Endothelial cell of umbilical vein (primary cell): Measurements from ENCODE around the gene GALNT17. TPM values are rescaled to one million over a fixed set of nuclear protein-coding genes. Genes with fewer than 3 reads are reported as not detected.

Source experiments
- BruUV-seq: library from RNA; stranded (reverse); fragments of 400-500 nt; replicated peaks from 2 replicates; lab custom pipeline; 2021; lab: Mats Ljungman, UMichigan
- CTCF ChIA-PET: fragments of 300-600, 350-600 bp; sonication (Branson Sonifier 250); formaldehyde crosslinking; loops from one replicate; lab custom pipeline; 2021; ENCODE audit warnings: antibody characterized with exemption, inconsistent platforms; lab: Charles Lee
- POLR2A ChIA-PET: fragments of 300-600, 350-600 bp; sonication (Branson Sonifier 250); formaldehyde crosslinking; loops from one replicate; lab custom pipeline; 2021; ENCODE audit warnings: antibody characterized with exemption, inconsistent platforms; lab: Charles Lee
- DNase-seq: peaks from one replicate; pipeline ENCODE4 v3.0.0-alpha.2; 2011; ENCODE audit warnings: low read depth, low spot score
- FAIRE-seq: peaks from 2 replicates; lab custom pipeline; 2011; peaks lifted over from hg19 to GRCh38; lab: Jason Lieb, UNC
- H2AFZ ChIP-seq: 2 replicates; pipeline ENCODE4 v1.6.0; 2012; ENCODE audit warnings: low read depth, low read length, control low read depth, inconsistent platforms
- H3K27ac ChIP-seq: 2 replicates; pipeline ENCODE4 v1.5.1; 2011; ENCODE audit warnings: low read depth, mild to moderate bottlenecking, control low read depth, low read length, moderate library complexity; ENCODE audit not compliant: insufficient read depth
- H3K27me3 ChIP-seq, 2 experiments: 2 replicates each; pipeline versions ENCODE4 v1.6.0 to v1.6.1; 2011; ENCODE audit warnings: low read length in 2 of 2, mixed read lengths in 1 of 2; ENCODE audit not compliant: control insufficient read depth in 2 of 2, insufficient read depth in 2 of 2
- H3K36me3 ChIP-seq, 2 experiments: 2 replicates in 1 of 2; 3 replicates in 1 of 2; pipeline ENCODE4 v1.5.1; 2011; ENCODE audit warnings: low read length in 2 of 2, mild to moderate bottlenecking in 1 of 2, moderate library complexity in 1 of 2; ENCODE audit not compliant: control insufficient read depth in 2 of 2, insufficient read depth in 2 of 2; ENCODE audit errors: extremely low read depth in 1 of 2
- H3K4me1 ChIP-seq: 3 replicates; pipeline ENCODE4 v1.5.1; 2011; ENCODE audit warnings: mild to moderate bottlenecking, low read length; ENCODE audit not compliant: control insufficient read depth, insufficient read depth; ENCODE audit errors: extremely low read depth
- H3K4me2 ChIP-seq: 2 replicates; pipeline ENCODE4 v1.6.1; 2011; ENCODE audit warnings: low read length, control low read depth, mixed read lengths; ENCODE audit not compliant: insufficient read depth
- H3K4me3 ChIP-seq, 3 experiments: fragments of 200-600 bp in 1 of 3; sonication (generic), shearing (Covaris generic) in 1 of 3; replicated peaks in 1 of 3; 2 replicates each; pipeline ENCODE4 v1.5.1; 2011 to 2016; ENCODE audit warnings: control low read depth in 3 of 3, low read length in 3 of 3, mild to moderate bottlenecking in 2 of 3, inconsistent platforms in 1 of 3, low read depth in 1 of 3, moderate library complexity in 1 of 3; ENCODE audit not compliant: insufficient read depth in 1 of 3
- H3K79me2 ChIP-seq: 2 replicates; pipeline ENCODE4 v1.6.0; 2012; ENCODE audit warnings: low read length, inconsistent platforms; ENCODE audit not compliant: control insufficient read depth, insufficient read depth
- H3K9ac ChIP-seq: replicated peaks from 2 replicates; pipeline ENCODE3; 2011; ENCODE audit warnings: low read length, control low read depth; ENCODE audit not compliant: insufficient read depth; ENCODE audit errors: extremely low read depth
- H3K9me1 ChIP-seq: replicated peaks from 3 replicates; pipeline ENCODE4 v1.6.0; 2011; ENCODE audit warnings: mild to moderate bottlenecking, low read length; ENCODE audit not compliant: control insufficient read depth, insufficient read depth; ENCODE audit errors: extremely low read depth
- H3K9me3 ChIP-seq: replicated peaks from 2 replicates; pipeline ENCODE4 v1.5.1; 2012; ENCODE audit warnings: low read length, inconsistent platforms; ENCODE audit not compliant: control insufficient read depth, insufficient read depth
- H4K20me1 ChIP-seq: replicated peaks from 2 replicates; pipeline ENCODE3; 2011; ENCODE audit warnings: mild to moderate bottlenecking, low read length; ENCODE audit not compliant: control insufficient read depth, insufficient read depth; ENCODE audit errors: extremely low read depth
- EZH2 ChIP-seq: IDR thresholded peaks from 2 replicates; pipeline ENCODE4 v1.6.1; 2012; ENCODE audit warnings: borderline replicate concordance, low read depth, mild to moderate bottlenecking, moderate library complexity, low read length, inconsistent platforms; ENCODE audit not compliant: severe bottlenecking
- FOS ChIP-seq: IDR thresholded peaks from 2 replicates; pipeline ENCODE4 v1.6.1; 2011; ENCODE audit warnings: mild to moderate bottlenecking, low read length, moderate library complexity, borderline replicate concordance; ENCODE audit not compliant: insufficient read depth
- GATA2 ChIP-seq: IDR thresholded peaks from 2 replicates; pipeline ENCODE4 v1.7.0; 2011; ENCODE audit warnings: low read depth, mild to moderate bottlenecking, moderate library complexity, mixed read lengths, low read length; ENCODE audit not compliant: insufficient read length, insufficient read depth
- JUN ChIP-seq: IDR thresholded peaks from 2 replicates; pipeline ENCODE4 v1.6.1; 2011; ENCODE audit warnings: borderline replicate concordance, low read depth; ENCODE audit not compliant: insufficient read length, insufficient read depth
- MAX ChIP-seq: IDR thresholded peaks from 2 replicates; pipeline ENCODE4 v1.6.1; 2011; ENCODE audit not compliant: insufficient read depth, insufficient read length
- MYC ChIP-seq: IDR thresholded peaks from one replicate; pipeline ENCODE4 v1.6.1; 2011; ENCODE audit warnings: mild to moderate bottlenecking, low read depth, low read length
- POLR2A ChIP-seq: IDR thresholded peaks from 2 replicates; pipeline ENCODE4 v1.6.1; 2012; ENCODE audit warnings: low read depth, mild to moderate bottlenecking, control low read depth, low read length
- POLR2AphosphoS5 ChIP-seq: IDR thresholded peaks from 2 replicates; pipeline ENCODE4 v1.6.1; 2012; ENCODE audit warnings: low read depth, mild to moderate bottlenecking, control low read depth, low read length, moderate library complexity; ENCODE audit not compliant: insufficient read depth
- dilution Hi-C: fragments of 300-500 bp; cut with MboI; formaldehyde crosslinking; loops from one replicate; pipeline ENCODE4 v1.15.0; 2019; ENCODE audit warnings: low sequenced_read_pairs; ENCODE audit not compliant: extremely low pct_ligation_motif_present
- intact Hi-C: fragments of 100-400 bp; cut with micrococcal nuclease; formaldehyde crosslinking; loops from one replicate; pipeline ENCODE4 v1.10.0; 2022
- polyA plus RNA-seq, 4 experiments: library from polyadenylated mRNA; depleted of rRNA in 3 of 4; stranded (reverse) in 3 of 4; unstranded in 1 of 4; fragments of >200 nt; gene quantifications; 2 replicates each; pipeline versions ENCODE4 v1.2.1 to v1.2.3, GENCODE V29; 2011 to 2012; ENCODE audit warnings: missing spikeins in 1 of 4
- total RNA-seq: library from RNA; stranded (reverse); gene quantifications from 2 replicates; pipeline ENCODE4 v1.2.3, GENCODE V29; 2021
- TF ChIP-seq, protein P1 (sequence below), 2 donors: IDR thresholded peaks; 1 replicate in 1 of 2; 2 replicates in 1 of 2; pipeline ENCODE4 v1.5.1; 2011; ENCODE audit warnings: low read length in 2 of 2, mild to moderate bottlenecking in 2 of 2, moderate library complexity in 2 of 2, control low read depth in 1 of 2, inconsistent platforms in 1 of 2, low read depth in 1 of 2; ENCODE audit not compliant: insufficient read depth in 1 of 2; ENCODE audit errors: extremely low read depth in 1 of 2

Gene GALNT17
- total and polyA plus RNA-seq, 2 donors (not counting 3 experiments of a cell fraction or from before 2014, with no cell fraction given) = not detected

GRCh38 chr7:71479231-71479630, 347.3 kb downstream of the GALNT17 start:
- H3K36me3 ChIP-seq = no peaks in the 10 kb centered on the region
- no peaks in the 10 kb centered on the region for H3K27me3 ChIP-seq
- no peak overlapping the region for H3K4me2 ChIP-seq
- H3K9ac ChIP-seq = no peak overlapping the region
- POLR2A ChIA-PET = no interaction called here
- H4K20me1 ChIP-seq = no peaks in the 10 kb centered on the region
- no peaks in the 10 kb centered on the region for H3K79me2 ChIP-seq
- H2AFZ ChIP-seq = no peak overlapping the region
- H3K9me3 ChIP-seq = peaks cover 4% of the 10 kb centered on the region
- TF ChIP-seq MYC (no peak), POLR2AphosphoS5 (no peak), GATA2 (no peak), FOS (no peak), EZH2 (no peak), POLR2A (no peak), MAX (no peak)
- H3K4me1 ChIP-seq = no peaks in the 10 kb centered on the region
- intact Hi-C loops (no loop called here), dilution Hi-C loops (no loop called here)
- CTCF ChIA-PET = no interaction called here
- H3K9me1 ChIP-seq = no peaks in the 10 kb centered on the region
- no peak for DNase-seq
- no peak overlapping the region for H3K27ac ChIP-seq
- no TSS peak for BruUV-seq
- no peak overlapping the region for H3K4me3 ChIP-seq
- FAIRE-seq = no peak

GRCh38 chr7:71480791-71481190, 348.8 kb downstream of the GALNT17 start:
- FAIRE-seq (no peak), DNase-seq (no peak)
- H3K4me1 ChIP-seq = no peaks in the 10 kb centered on the region
- H3K27me3 ChIP-seq = no peaks in the 10 kb centered on the region
- no peak overlapping the region for H2AFZ ChIP-seq
- H3K4me2 ChIP-seq = no peak overlapping the region
- no peaks in the 10 kb centered on the region for H3K9me1 ChIP-seq
- no peak overlapping the region for H3K9ac ChIP-seq
- dilution Hi-C loops = no loop called here
- CTCF ChIA-PET = no interaction called here
- intact Hi-C loops = no loop called here
- H3K4me3 ChIP-seq = no peak overlapping the region
- H3K27ac ChIP-seq = no peak overlapping the region
- H3K9me3 ChIP-seq = no peaks in the 10 kb centered on the region
- BruUV-seq = no TSS peak
- no peaks in the 10 kb centered on the region for H3K36me3 ChIP-seq
- TF ChIP-seq JUN = no peak
- TF ChIP-seq MAX = no peak
- no peak for TF ChIP-seq FOS
- TF ChIP-seq POLR2A = no peak
- no peak for TF ChIP-seq EZH2
- TF ChIP-seq POLR2AphosphoS5 = no peak
- no peak for TF ChIP-seq MYC
- TF ChIP-seq, protein P1, sequence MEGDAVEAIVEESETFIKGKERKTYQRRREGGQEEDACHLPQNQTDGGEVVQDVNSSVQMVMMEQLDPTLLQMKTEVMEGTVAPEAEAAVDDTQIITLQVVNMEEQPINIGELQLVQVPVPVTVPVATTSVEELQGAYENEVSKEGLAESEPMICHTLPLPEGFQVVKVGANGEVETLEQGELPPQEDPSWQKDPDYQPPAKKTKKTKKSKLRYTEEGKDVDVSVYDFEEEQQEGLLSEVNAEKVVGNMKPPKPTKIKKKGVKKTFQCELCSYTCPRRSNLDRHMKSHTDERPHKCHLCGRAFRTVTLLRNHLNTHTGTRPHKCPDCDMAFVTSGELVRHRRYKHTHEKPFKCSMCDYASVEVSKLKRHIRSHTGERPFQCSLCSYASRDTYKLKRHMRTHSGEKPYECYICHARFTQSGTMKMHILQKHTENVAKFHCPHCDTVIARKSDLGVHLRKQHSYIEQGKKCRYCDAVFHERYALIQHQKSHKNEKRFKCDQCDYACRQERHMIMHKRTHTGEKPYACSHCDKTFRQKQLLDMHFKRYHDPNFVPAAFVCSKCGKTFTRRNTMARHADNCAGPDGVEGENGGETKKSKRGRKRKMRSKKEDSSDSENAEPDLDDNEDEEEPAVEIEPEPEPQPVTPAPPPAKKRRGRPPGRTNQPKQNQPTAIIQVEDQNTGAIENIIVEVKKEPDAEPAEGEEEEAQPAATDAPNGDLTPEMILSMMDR (IDR thresholded peaks at IDR 0.05; ENCODE audit: extremely low read depth in 1 of 2, insufficient read depth in 1 of 2, low read depth in 1 of 2, low read length in 2 of 2) = no peak
- no peak for TF ChIP-seq GATA2
- POLR2A ChIA-PET = no interaction called here
- H4K20me1 ChIP-seq = no peaks in the 10 kb centered on the region
- no peaks in the 10 kb centered on the region for H3K79me2 ChIP-seq
